Neural cell (in vitro differentiated cells): ENCODE results near the gene MYO9A. TPM values are rescaled to one million over a fixed set of nuclear protein-coding genes. Genes with fewer than 3 reads are reported as not detected.

Experiments
- H2AFZ ChIP-seq: fragments of 200-600, 300-800 bp; sonication (generic), shearing (Covaris generic); 2 replicates; pipeline ENCODE4 v1.6.0; 2014; ENCODE audit warnings: low read depth, mild to moderate bottlenecking, antibody characterized with exemption, low read length, moderate library complexity
- H3F3A ChIP-seq: fragments of 200-600 bp; shearing (Covaris generic); 2 replicates; pipeline ENCODE4 v1.6.1; 2016; ENCODE audit warnings: mild to moderate bottlenecking, moderate library complexity, mixed read lengths, antibody characterized with exemption, low read length; ENCODE audit not compliant: insufficient read depth, poor library complexity, severe bottlenecking
- H3K27ac ChIP-seq: fragments of 200-600, 300-800 bp; sonication (generic), shearing (Covaris generic); 2 replicates; pipeline ENCODE4 v1.5.1; 2014; ENCODE audit warnings: mild to moderate bottlenecking, low read length, moderate library complexity
- H3K27me3 ChIP-seq: fragments of 300-800, 200-600 bp; sonication (generic), shearing (Covaris generic); 2 replicates; pipeline ENCODE4 v1.6.0; 2014; ENCODE audit warnings: mild to moderate bottlenecking, low read depth, low read length, moderate library complexity; ENCODE audit not compliant: insufficient read depth
- H3K36me3 ChIP-seq: fragments of 300-800, 200-600 bp; sonication (generic), shearing (Covaris generic); 2 replicates; pipeline ENCODE4 v1.5.1; 2014; ENCODE audit warnings: mild to moderate bottlenecking, antibody characterized with exemption, low read length, moderate library complexity; ENCODE audit not compliant: insufficient read depth
- H3K4me2 ChIP-seq: fragments of 300-800, 200-600 bp; sonication (generic), shearing (Covaris generic); 2 replicates; pipeline ENCODE4 v1.6.0; 2014; ENCODE audit warnings: mild to moderate bottlenecking, low read length
- H3K4me3 ChIP-seq: fragments of 300-800, 200-600 bp; sonication (generic), shearing (Covaris generic); 2 replicates; pipeline ENCODE4 v1.5.1; 2014; ENCODE audit warnings: mild to moderate bottlenecking, low read length, moderate library complexity
- H3K79me2 ChIP-seq: fragments of 200-600 bp; shearing (Covaris generic); replicated peaks from 2 replicates; pipeline ENCODE4 v1.6.0; 2014; ENCODE audit warnings: mild to moderate bottlenecking, low read length, moderate library complexity; ENCODE audit not compliant: insufficient read depth
- H3K9ac ChIP-seq: fragments of 300-800, 200-600 bp; sonication (generic), shearing (Covaris generic); 2 replicates; pipeline ENCODE4 v1.6.1; 2016; ENCODE audit warnings: mild to moderate bottlenecking, low read length, mixed read lengths
- H3K9me2 ChIP-seq: fragments of 200-600 bp; shearing (Covaris generic); 2 replicates; pipeline ENCODE4 v1.6.1; 2016; ENCODE audit warnings: mild to moderate bottlenecking, low read length, mixed read lengths; ENCODE audit not compliant: insufficient read depth
- H3K9me3 ChIP-seq: fragments of 200-600, 300-800 bp; sonication (generic), shearing (Covaris generic); 2 replicates; pipeline ENCODE4 v1.6.1; 2016; ENCODE audit warnings: mild to moderate bottlenecking, mixed run types, low read length, moderate library complexity, mixed read lengths
- H4K20me1 ChIP-seq: fragments of 200-600 bp; shearing (Covaris generic); 2 replicates; pipeline ENCODE4 v1.6.1; 2016; ENCODE audit warnings: mild to moderate bottlenecking, mixed run types; ENCODE audit not compliant: insufficient read depth
- EP300 ChIP-seq: fragments of 450-650 bp; conservative IDR thresholded peaks from 2 replicates; pipeline ENCODE4 v1.6.1; 2014; ENCODE audit warnings: antibody characterized with exemption, mild to moderate bottlenecking, moderate library complexity; ENCODE audit not compliant: poor library complexity, severe bottlenecking
- EZH2 ChIP-seq: fragments of 200-600, 300-800 bp; shearing (Covaris generic), sonication (generic); IDR thresholded peaks from 2 replicates; pipeline ENCODE4 v1.6.1; 2014; ENCODE audit warnings: antibody characterized with exemption, low read length, borderline replicate concordance, mild to moderate bottlenecking; ENCODE audit not compliant: insufficient read depth, poor library complexity, severe bottlenecking
- MXI1 ChIP-seq: fragments of 450-650 bp; conservative IDR thresholded peaks from 2 replicates; pipeline ENCODE4 v1.6.1; 2014; ENCODE audit warnings: antibody characterized with exemption, mild to moderate bottlenecking; ENCODE audit not compliant: poor library complexity, severe bottlenecking
- POLR2AphosphoS5 ChIP-seq: IDR thresholded peaks from 2 replicates; pipeline ENCODE4 v1.6.1; 2012
- RAD21 ChIP-seq: fragments of 450-650 bp; conservative IDR thresholded peaks from 2 replicates; pipeline ENCODE4 v1.6.1; 2014; ENCODE audit warnings: antibody characterized with exemption, mild to moderate bottlenecking, moderate library complexity
- SMC3 ChIP-seq: fragments of 450-650 bp; conservative IDR thresholded peaks from 2 replicates; pipeline ENCODE4 v1.6.1; 2014; ENCODE audit warnings: antibody characterized with exemption, mild to moderate bottlenecking, moderate library complexity; ENCODE audit not compliant: poor library complexity
- TAF1 ChIP-seq: IDR thresholded peaks from 2 replicates; pipeline ENCODE4 v1.6.1; 2012; ENCODE audit warnings: low read depth
- polyA plus RNA-seq: library from polyadenylated mRNA; depleted of rRNA; stranded (reverse); fragments of >200 nt; gene quantifications from 2 replicates; pipeline ENCODE4 v1.2.3, GENCODE V29; 2014
- TF ChIP-seq, protein P1 (sequence below): fragments of 450-650 bp; IDR thresholded peaks from 2 replicates; pipeline ENCODE4 v1.5.1; 2014; ENCODE audit warnings: antibody characterized with exemption, mild to moderate bottlenecking, moderate library complexity; ENCODE audit not compliant: poor library complexity, severe bottlenecking
- TF ChIP-seq, protein P2 (sequence below): IDR thresholded peaks from 2 replicates; pipeline ENCODE4 v1.6.1; 2012; ENCODE audit warnings: borderline replicate concordance

MYO9A gene
- polyA plus RNA-seq, 1 donor from 2014 or later: 22.7 TPM

DNA sequence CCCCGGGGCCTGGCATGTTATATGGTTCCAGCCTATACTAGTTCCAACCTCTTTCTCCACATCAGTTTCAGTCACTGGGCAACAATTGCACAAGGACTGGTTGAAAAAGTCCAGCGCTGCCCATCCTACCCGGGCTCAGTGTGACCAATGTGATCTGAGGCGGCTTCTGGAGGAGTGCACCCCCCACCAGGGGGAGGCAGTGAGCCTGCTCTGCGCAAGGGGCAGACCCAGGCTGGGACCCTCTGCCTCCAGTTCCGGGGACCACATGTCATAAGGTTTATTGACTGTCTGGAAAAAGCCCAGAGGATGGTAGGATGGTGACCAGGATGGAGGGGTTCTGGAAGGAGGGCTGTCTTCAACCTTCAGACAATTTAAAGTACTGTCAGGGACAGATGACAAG lies 333.2 kb downstream of the MYO9A start:
- H2AFZ ChIP-seq: no peak overlapping the region
- no peak overlapping the region for H3K4me3 ChIP-seq
- no peaks in the 10 kb centered on the region for H3F3A ChIP-seq
- no peak overlapping the region for H3K27ac ChIP-seq
- no peaks in the 10 kb centered on the region for H3K9me3 ChIP-seq
- no peaks in the 10 kb centered on the region for H3K79me2 ChIP-seq
- TF ChIP-seq MXI1 (no peak), RAD21 (no peak)
- no peaks in the 10 kb centered on the region for H3K36me3 ChIP-seq
- no peaks in the 10 kb centered on the region for H4K20me1 ChIP-seq
- no peak overlapping the region for H3K9ac ChIP-seq
- H3K9me2 ChIP-seq: no peaks in the 10 kb centered on the region
- no peak overlapping the region for H3K4me2 ChIP-seq
- H3K27me3 ChIP-seq: no peaks in the 10 kb centered on the region

DNA sequence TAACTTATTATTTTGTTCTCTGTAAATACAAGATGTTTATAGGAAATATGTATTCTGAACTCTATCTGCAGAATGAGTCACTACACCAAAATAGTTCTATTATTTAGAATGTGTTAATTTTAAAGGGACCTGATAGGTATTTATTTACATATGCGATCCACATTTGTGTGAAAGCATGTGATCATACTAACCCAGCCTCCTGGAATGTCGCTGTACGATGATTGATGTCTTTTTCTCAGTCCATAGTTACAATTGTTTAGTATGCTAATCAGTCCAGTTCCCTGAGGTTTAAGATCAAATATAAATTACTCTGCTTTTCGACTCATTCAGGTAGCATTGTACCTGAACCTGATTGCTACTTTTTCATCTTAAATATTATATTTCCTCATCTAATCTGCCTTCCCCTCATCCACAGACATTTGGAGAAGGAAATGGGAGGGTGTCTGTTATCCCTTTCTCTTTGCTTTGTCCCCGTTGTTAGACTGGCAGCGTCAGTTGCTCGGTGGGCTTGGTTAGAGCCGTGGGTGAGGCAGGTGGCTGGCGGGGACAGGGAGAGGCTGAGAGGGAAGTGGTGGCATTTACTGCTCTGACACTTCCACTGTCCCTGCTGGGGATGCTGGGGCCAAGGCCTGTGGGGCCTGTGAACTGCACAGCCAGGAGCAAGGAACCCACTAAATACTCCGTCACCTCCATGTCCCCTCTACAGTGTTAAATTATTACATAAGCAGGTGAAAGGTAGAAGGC lies 335.4 kb downstream of the MYO9A start:
- Histone ChIP-seq H4K20me1 (no peaks in the 10 kb centered on the region), H3K27me3 (no peaks in the 10 kb centered on the region), H3K4me3 (no peak overlapping the region), H3K9me2 (no peaks in the 10 kb centered on the region), H3K36me3 (no peaks in the 10 kb centered on the region), H3K9ac (no peak overlapping the region), H3K9me3 (no peaks in the 10 kb centered on the region), H3K79me2 (no peaks in the 10 kb centered on the region), H3F3A (no peaks in the 10 kb centered on the region), H2AFZ (no peak overlapping the region), H3K4me2 (no peak overlapping the region), H3K27ac (no peak overlapping the region)
- TF ChIP-seq EP300 (no peak), POLR2AphosphoS5 (no peak), RAD21 (no peak), EZH2 (no peak), SMC3 (no peak), TAF1 (no peak), MXI1 (no peak)
- TF ChIP-seq, protein P1, sequence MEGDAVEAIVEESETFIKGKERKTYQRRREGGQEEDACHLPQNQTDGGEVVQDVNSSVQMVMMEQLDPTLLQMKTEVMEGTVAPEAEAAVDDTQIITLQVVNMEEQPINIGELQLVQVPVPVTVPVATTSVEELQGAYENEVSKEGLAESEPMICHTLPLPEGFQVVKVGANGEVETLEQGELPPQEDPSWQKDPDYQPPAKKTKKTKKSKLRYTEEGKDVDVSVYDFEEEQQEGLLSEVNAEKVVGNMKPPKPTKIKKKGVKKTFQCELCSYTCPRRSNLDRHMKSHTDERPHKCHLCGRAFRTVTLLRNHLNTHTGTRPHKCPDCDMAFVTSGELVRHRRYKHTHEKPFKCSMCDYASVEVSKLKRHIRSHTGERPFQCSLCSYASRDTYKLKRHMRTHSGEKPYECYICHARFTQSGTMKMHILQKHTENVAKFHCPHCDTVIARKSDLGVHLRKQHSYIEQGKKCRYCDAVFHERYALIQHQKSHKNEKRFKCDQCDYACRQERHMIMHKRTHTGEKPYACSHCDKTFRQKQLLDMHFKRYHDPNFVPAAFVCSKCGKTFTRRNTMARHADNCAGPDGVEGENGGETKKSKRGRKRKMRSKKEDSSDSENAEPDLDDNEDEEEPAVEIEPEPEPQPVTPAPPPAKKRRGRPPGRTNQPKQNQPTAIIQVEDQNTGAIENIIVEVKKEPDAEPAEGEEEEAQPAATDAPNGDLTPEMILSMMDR: no peak
- TF ChIP-seq, protein P2, sequence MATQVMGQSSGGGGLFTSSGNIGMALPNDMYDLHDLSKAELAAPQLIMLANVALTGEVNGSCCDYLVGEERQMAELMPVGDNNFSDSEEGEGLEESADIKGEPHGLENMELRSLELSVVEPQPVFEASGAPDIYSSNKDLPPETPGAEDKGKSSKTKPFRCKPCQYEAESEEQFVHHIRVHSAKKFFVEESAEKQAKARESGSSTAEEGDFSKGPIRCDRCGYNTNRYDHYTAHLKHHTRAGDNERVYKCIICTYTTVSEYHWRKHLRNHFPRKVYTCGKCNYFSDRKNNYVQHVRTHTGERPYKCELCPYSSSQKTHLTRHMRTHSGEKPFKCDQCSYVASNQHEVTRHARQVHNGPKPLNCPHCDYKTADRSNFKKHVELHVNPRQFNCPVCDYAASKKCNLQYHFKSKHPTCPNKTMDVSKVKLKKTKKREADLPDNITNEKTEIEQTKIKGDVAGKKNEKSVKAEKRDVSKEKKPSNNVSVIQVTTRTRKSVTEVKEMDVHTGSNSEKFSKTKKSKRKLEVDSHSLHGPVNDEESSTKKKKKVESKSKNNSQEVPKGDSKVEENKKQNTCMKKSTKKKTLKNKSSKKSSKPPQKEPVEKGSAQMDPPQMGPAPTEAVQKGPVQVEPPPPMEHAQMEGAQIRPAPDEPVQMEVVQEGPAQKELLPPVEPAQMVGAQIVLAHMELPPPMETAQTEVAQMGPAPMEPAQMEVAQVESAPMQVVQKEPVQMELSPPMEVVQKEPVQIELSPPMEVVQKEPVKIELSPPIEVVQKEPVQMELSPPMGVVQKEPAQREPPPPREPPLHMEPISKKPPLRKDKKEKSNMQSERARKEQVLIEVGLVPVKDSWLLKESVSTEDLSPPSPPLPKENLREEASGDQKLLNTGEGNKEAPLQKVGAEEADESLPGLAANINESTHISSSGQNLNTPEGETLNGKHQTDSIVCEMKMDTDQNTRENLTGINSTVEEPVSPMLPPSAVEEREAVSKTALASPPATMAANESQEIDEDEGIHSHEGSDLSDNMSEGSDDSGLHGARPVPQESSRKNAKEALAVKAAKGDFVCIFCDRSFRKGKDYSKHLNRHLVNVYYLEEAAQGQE: no peak
